Osteoblast (primary cell): ENCODE data around the gene IL34. TPM values are rescaled to one million over a fixed set of nuclear protein-coding genes. Genes with fewer than 3 reads are reported as not detected.
"Not testable (repeated sequence)": the region's sequence is repeated elsewhere in the genome, so short reads cannot be mapped to it uniquely, and the experiment has no call there.

ENCODE experiments used
- DNase-seq: peaks from one replicate; pipeline ENCODE4 v3.0.0; 2011; ENCODE audit warnings: low spot score, mixed read lengths; ENCODE audit not compliant: insufficient read length; ENCODE audit errors: missing footprints
- H2AFZ ChIP-seq: 2 replicates; pipeline ENCODE4 v1.6.0; 2011; ENCODE audit warnings: mild to moderate bottlenecking, low read length
- H3K27ac ChIP-seq: 2 replicates; pipeline ENCODE4 v1.5.1; 2011; ENCODE audit warnings: mild to moderate bottlenecking, low read depth, low read length, moderate library complexity
- H3K27me3 ChIP-seq: 2 replicates; pipeline ENCODE4 v1.6.0; 2012; ENCODE audit warnings: mild to moderate bottlenecking, control low read depth, inconsistent platforms, low read length, moderate library complexity; ENCODE audit not compliant: insufficient read depth
- H3K36me3 ChIP-seq: 2 replicates; pipeline ENCODE4 v1.5.1; 2011; ENCODE audit warnings: mild to moderate bottlenecking, low read length, control low read depth, moderate library complexity; ENCODE audit not compliant: insufficient read depth
- H3K4me1 ChIP-seq: 2 replicates; pipeline ENCODE4 v1.5.1; 2011; ENCODE audit warnings: mild to moderate bottlenecking, low read length, control low read depth, moderate library complexity; ENCODE audit not compliant: insufficient read depth
- H3K4me2 ChIP-seq: 2 replicates; pipeline ENCODE4 v1.6.0; 2011; ENCODE audit warnings: mild to moderate bottlenecking, low read length; ENCODE audit not compliant: insufficient read depth
- H3K4me3 ChIP-seq: fragments of 200-600 bp; sonication (generic); 3 replicates; pipeline ENCODE4 v1.5.1; 2012; ENCODE audit warnings: mild to moderate bottlenecking, low read length, inconsistent platforms; ENCODE audit not compliant: insufficient read depth
- H3K79me2 ChIP-seq: 2 replicates; pipeline ENCODE4 v1.6.0; 2012; ENCODE audit warnings: mild to moderate bottlenecking, low read length, control low read depth, inconsistent platforms; ENCODE audit not compliant: insufficient read depth
- H3K9me3 ChIP-seq: 2 replicates; pipeline ENCODE4 v1.5.1; 2011; ENCODE audit warnings: low read depth, low read length, control low read depth
- H4K20me1 ChIP-seq: 2 replicates; pipeline ENCODE4 v1.6.0; 2012; ENCODE audit warnings: mild to moderate bottlenecking, low read length, control low read depth; ENCODE audit not compliant: insufficient read depth
- total RNA-seq: library from RNA; depleted of rRNA; stranded (reverse); fragments of >200 nt; gene quantifications from 2 replicates; pipeline ENCODE4 v1.2.3, GENCODE V29; 2012
- TF ChIP-seq, protein P1 (sequence below): IDR thresholded peaks from 2 replicates; pipeline ENCODE4 v1.5.1; 2011; ENCODE audit warnings: mild to moderate bottlenecking, low read depth, low read length, moderate library complexity; ENCODE audit errors: extremely low read depth

The IL34 gene
- total RNA-seq, 1 donor = 9.4 TPM

GRCh38 chr16:70638814-70639792, 7.3 kb upstream of the IL34 start:
- Histone ChIP-seq H4K20me1 (no peaks in the 10 kb centered on the region), H3K27me3 (no peaks in the 10 kb centered on the region), H3K27ac (peak overlapping the region; percentile 75), H3K4me2 (peak overlapping the region; percentile 51), H3K79me2 (no peaks in the 10 kb centered on the region), H3K36me3 (no peaks in the 10 kb centered on the region), H3K9me3 (no peaks in the 10 kb centered on the region), H2AFZ (peak overlapping the region; percentile 37), H3K4me1 (peaks cover 25% of the 10 kb centered on the region), H3K4me3 (no peak overlapping the region)
- DNase-seq = peak; percentile 54
- TF ChIP-seq, protein P1, sequence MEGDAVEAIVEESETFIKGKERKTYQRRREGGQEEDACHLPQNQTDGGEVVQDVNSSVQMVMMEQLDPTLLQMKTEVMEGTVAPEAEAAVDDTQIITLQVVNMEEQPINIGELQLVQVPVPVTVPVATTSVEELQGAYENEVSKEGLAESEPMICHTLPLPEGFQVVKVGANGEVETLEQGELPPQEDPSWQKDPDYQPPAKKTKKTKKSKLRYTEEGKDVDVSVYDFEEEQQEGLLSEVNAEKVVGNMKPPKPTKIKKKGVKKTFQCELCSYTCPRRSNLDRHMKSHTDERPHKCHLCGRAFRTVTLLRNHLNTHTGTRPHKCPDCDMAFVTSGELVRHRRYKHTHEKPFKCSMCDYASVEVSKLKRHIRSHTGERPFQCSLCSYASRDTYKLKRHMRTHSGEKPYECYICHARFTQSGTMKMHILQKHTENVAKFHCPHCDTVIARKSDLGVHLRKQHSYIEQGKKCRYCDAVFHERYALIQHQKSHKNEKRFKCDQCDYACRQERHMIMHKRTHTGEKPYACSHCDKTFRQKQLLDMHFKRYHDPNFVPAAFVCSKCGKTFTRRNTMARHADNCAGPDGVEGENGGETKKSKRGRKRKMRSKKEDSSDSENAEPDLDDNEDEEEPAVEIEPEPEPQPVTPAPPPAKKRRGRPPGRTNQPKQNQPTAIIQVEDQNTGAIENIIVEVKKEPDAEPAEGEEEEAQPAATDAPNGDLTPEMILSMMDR = peak; percentile 9

- TF ChIP-seq, protein P1 = no peak
- no peaks in the 10 kb centered on the region for H3K36me3 ChIP-seq
- DNase-seq = no peak
- H2AFZ ChIP-seq = no peak overlapping the region
- H3K27me3 ChIP-seq = no peaks in the 10 kb centered on the region
- no peaks in the 10 kb centered on the region for H3K79me2 ChIP-seq
- no peak overlapping the region for H3K27ac ChIP-seq
- H3K4me3 ChIP-seq = no peak overlapping the region
- no peaks in the 10 kb centered on the region for H3K9me3 ChIP-seq
- H3K4me1 ChIP-seq = peaks cover 17% of the 10 kb centered on the region
- no peaks in the 10 kb centered on the region for H4K20me1 ChIP-seq
- no peak overlapping the region for H3K4me2 ChIP-seq
These were observed 3.7 kb upstream of the IL34 start for GRCh38 chr16:70642633-70643032.

- H3K4me1 ChIP-seq = peaks cover 17% of the 10 kb centered on the region
- not testable (repeated sequence) for H4K20me1 ChIP-seq, H3K4me3 ChIP-seq, H3K4me2 ChIP-seq, H3K27me3 ChIP-seq, H3K9me3 ChIP-seq, DNase-seq, H2AFZ ChIP-seq, H3K36me3 ChIP-seq, H3K79me2 ChIP-seq, H3K27ac ChIP-seq
These were observed 3.1 kb upstream of the IL34 start for GRCh38 chr16:70643264-70643663.

- Histone ChIP-seq H3K9me3 (no peaks in the 10 kb centered on the region), H3K4me1 (peaks cover 9% of the 10 kb centered on the region), H3K27me3 (no peaks in the 10 kb centered on the region), H3K4me3 (no peak overlapping the region), H3K4me2 (no peak overlapping the region), H3K36me3 (no peaks in the 10 kb centered on the region), H4K20me1 (no peaks in the 10 kb centered on the region), H3K79me2 (no peaks in the 10 kb centered on the region), H2AFZ (no peak overlapping the region), H3K27ac (no peak overlapping the region)
- TF ChIP-seq, protein P1 = no peak
- DNase-seq = peak; percentile 64
These were observed 1.4 kb upstream of the IL34 start for GRCh38 chr16:70644763-70645597.
